GM12874 (cell line): ENCODE data around the gene P3H2.

ENCODE experiments used
- CTCF ChIP-seq: IDR thresholded peaks from 2 replicates; pipeline ENCODE4 v1.5.1; 2011; ENCODE audit warnings: low read depth, mild to moderate bottlenecking, control low read depth, low read length, moderate library complexity; ENCODE audit not compliant: insufficient read depth

Gene P3H2

GRCh38 chr3:190000187-190000860 is 120.4 kb downstream of the P3H2 start:
- no peak for TF ChIP-seq CTCF

- TF ChIP-seq CTCF = no peak
Observed at GRCh38 chr3:189999718-190000117, 121.0 kb downstream of the P3H2 start.

GRCh38 chr3:189995129-189995528 is 125.6 kb downstream of the P3H2 start:
- TF ChIP-seq CTCF = no peak

- no peak for TF ChIP-seq CTCF
Observed at GRCh38 chr3:189990826-189991225, 129.9 kb downstream of the P3H2 start.

GRCh38 chr3:189988854-189989253 is 131.8 kb downstream of the P3H2 start:
- no peak for TF ChIP-seq CTCF

GRCh38 chr3:189988322-189988721 is 132.4 kb downstream of the P3H2 start:
- no peak for TF ChIP-seq CTCF

- no peak for TF ChIP-seq CTCF
Observed at GRCh38 chr3:189985948-189986347, 134.7 kb downstream of the P3H2 start.
